ENCODE results near the gene ACOXL.

DNA sequence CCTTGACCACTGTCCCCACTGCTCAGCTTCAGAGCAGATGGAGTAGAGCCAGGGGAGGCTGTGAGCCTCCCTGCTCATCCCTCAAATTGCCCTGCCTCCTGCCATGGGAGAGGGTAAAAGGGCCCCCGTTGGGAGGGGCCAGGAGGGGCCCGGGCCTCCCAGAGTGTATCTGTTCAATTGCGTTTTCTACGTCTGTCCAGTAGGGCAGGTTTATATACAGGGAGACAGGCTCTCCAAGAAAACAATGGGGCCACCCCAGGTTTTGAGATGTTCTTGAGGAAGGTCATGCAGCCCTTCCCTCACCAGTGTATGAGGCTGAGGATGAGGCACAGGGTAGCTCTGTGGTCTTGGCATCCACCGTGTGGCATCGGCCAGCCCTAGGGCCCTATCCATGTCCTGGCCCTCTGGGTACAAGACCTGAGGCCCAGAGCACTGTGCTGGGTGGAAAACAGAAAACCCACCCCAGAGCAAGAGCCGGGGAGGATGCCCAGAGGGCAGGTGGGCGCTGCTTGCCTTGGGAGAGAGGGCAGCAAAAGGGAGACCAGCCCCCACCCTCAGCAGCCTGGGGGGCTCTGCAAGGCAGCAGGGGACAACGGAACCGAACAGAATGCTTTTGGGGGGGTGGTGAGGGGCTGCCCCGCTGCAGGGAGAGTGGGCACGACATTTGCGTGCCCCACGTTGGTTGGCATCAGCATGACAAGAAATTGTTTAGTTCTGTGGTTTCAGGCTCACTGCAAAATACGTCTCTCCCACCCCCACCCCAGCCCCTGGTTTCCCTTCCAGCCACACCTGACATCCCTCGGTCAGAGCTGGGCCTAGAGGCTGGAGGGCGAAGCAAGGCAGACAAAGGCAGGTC, 141.5 kb downstream of the ACOXL start:
- no peak for TF ChIP-seq NFIC (IDR thresholded peaks at IDR 0.05; ENCODE audit: low read depth, low read length)
- TF ChIP-seq TARDBP (IDR thresholded peaks at IDR 0.05; ENCODE audit: borderline replicate concordance) = no peak
- TF ChIP-seq CEBPB (IDR thresholded peaks at IDR 0.05; ENCODE audit: borderline replicate concordance in 1 of 2, low read depth in 2 of 2, low read length in 2 of 2) = no peak
- no peak for TF ChIP-seq CBX5 (IDR thresholded peaks at IDR 0.05; ENCODE audit: low read depth)
- TF ChIP-seq, protein P1, sequence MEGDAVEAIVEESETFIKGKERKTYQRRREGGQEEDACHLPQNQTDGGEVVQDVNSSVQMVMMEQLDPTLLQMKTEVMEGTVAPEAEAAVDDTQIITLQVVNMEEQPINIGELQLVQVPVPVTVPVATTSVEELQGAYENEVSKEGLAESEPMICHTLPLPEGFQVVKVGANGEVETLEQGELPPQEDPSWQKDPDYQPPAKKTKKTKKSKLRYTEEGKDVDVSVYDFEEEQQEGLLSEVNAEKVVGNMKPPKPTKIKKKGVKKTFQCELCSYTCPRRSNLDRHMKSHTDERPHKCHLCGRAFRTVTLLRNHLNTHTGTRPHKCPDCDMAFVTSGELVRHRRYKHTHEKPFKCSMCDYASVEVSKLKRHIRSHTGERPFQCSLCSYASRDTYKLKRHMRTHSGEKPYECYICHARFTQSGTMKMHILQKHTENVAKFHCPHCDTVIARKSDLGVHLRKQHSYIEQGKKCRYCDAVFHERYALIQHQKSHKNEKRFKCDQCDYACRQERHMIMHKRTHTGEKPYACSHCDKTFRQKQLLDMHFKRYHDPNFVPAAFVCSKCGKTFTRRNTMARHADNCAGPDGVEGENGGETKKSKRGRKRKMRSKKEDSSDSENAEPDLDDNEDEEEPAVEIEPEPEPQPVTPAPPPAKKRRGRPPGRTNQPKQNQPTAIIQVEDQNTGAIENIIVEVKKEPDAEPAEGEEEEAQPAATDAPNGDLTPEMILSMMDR (IDR thresholded peaks at IDR 0.05 in 2 of 3, conservative IDR thresholded peaks at IDR 0.05 in 1 of 3; ENCODE audit: control insufficient read depth in 2 of 3, extremely low read depth in 1 of 3, insufficient read depth in 1 of 3, low read depth in 3 of 3, low read length in 3 of 3) = no peak
- no peak for TF ChIP-seq ZNF622 (IDR thresholded peaks at IDR 0.05)
- no peak for TF ChIP-seq CHD2 (IDR thresholded peaks at IDR 0.05; ENCODE audit: borderline replicate concordance, low read depth, low read length)
- TF ChIP-seq, protein P2, sequence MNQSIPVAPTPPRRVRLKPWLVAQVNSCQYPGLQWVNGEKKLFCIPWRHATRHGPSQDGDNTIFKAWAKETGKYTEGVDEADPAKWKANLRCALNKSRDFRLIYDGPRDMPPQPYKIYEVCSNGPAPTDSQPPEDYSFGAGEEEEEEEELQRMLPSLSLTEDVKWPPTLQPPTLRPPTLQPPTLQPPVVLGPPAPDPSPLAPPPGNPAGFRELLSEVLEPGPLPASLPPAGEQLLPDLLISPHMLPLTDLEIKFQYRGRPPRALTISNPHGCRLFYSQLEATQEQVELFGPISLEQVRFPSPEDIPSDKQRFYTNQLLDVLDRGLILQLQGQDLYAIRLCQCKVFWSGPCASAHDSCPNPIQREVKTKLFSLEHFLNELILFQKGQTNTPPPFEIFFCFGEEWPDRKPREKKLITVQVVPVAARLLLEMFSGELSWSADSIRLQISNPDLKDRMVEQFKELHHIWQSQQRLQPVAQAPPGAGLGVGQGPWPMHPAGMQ (IDR thresholded peaks at IDR 0.05; ENCODE audit: borderline replicate concordance) = no peak
- no peak for TF ChIP-seq ZNF384 (IDR thresholded peaks at IDR 0.05; ENCODE audit: borderline replicate concordance, low read depth, low read length)
- TF ChIP-seq NRF1 (conservative IDR thresholded peaks at IDR 0.05; ENCODE audit: low read depth, low read length) = no peak

Data from GM12878 (cell line).